BJ (cell line): Measurements from ENCODE around the gene WWOX. TPM values are rescaled to one million over a fixed set of nuclear protein-coding genes. Genes with fewer than 3 reads are reported as not detected.
"Not testable (repeated sequence)": the region's sequence is repeated elsewhere in the genome, so short reads cannot be mapped to it uniquely, and the experiment has no call there.

Experiments used
- CTCF ChIA-PET: fragments of 350-600 bp; formaldehyde crosslinking; extraction: SDS; loops from one replicate; lab custom pipeline; 2021; ENCODE audit warnings: antibody characterized with exemption, inconsistent platforms; lab: Yijun Ruan, JAX
- POLR2A ChIA-PET: fragments of 300-600 bp; sonication (Branson Sonifier 250); formaldehyde crosslinking; extraction: SDS; loops from one replicate; lab custom pipeline; 2021; ENCODE audit warnings: antibody characterized with exemption; lab: Charles Lee
- DNase-seq: peaks from one replicate; pipeline ENCODE4 v3.0.0-alpha.2; 2011; ENCODE audit warnings: low read depth
- H3K27me3 ChIP-seq: 2 replicates; pipeline ENCODE4 v1.6.0; 2011; ENCODE audit warnings: low read length; ENCODE audit not compliant: control insufficient read depth, insufficient read depth
- H3K36me3 ChIP-seq: 2 replicates; pipeline ENCODE4 v1.5.1; 2011; ENCODE audit warnings: low read length; ENCODE audit not compliant: control insufficient read depth, insufficient read depth
- H3K4me3 ChIP-seq: 2 replicates; pipeline ENCODE4 v1.5.1; 2011; ENCODE audit warnings: low read depth, mild to moderate bottlenecking, control low read depth, low read length
- polyA plus RNA-seq: library from polyadenylated mRNA; depleted of rRNA; stranded (reverse); fragments of >200 nt; gene quantifications from 2 replicates; pipeline ENCODE4 v1.2.3, GENCODE V29; 2011
- TF ChIP-seq, protein P1 (sequence below): IDR thresholded peaks from 2 replicates; pipeline ENCODE4 v1.5.1; 2011; ENCODE audit warnings: low read depth, mild to moderate bottlenecking, control low read depth, inconsistent platforms, low read length, moderate library complexity; ENCODE audit not compliant: insufficient read depth

WWOX gene
- polyA plus RNA-seq, 1 experiment: 3.1 TPM

DNA sequence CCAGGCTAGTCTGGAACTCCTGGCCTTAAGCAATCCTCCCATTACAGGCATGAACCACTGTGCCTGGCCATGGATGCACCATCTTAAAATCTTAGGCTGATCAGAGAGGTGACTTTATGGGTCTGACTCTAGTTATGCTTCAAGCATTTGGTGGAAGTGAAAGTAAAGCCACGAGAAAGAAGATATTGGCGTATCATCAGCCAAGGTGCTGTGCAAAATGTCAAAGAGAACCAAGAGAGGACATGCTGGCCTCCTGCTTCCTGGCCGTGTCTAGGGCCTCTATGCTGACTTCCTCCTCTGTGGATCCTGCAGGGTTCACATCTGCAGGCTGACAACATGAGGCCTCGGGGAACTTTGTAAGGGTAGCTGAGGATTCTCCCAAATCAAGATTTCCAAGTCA is 1115.8 kb downstream of the WWOX start:
- TF ChIP-seq, protein P1, sequence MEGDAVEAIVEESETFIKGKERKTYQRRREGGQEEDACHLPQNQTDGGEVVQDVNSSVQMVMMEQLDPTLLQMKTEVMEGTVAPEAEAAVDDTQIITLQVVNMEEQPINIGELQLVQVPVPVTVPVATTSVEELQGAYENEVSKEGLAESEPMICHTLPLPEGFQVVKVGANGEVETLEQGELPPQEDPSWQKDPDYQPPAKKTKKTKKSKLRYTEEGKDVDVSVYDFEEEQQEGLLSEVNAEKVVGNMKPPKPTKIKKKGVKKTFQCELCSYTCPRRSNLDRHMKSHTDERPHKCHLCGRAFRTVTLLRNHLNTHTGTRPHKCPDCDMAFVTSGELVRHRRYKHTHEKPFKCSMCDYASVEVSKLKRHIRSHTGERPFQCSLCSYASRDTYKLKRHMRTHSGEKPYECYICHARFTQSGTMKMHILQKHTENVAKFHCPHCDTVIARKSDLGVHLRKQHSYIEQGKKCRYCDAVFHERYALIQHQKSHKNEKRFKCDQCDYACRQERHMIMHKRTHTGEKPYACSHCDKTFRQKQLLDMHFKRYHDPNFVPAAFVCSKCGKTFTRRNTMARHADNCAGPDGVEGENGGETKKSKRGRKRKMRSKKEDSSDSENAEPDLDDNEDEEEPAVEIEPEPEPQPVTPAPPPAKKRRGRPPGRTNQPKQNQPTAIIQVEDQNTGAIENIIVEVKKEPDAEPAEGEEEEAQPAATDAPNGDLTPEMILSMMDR: no peak
- CTCF ChIA-PET: no interaction called here
- no peak overlapping the region for H3K4me3 ChIP-seq
- DNase-seq: no peak
- H3K36me3 ChIP-seq: no peaks in the 10 kb centered on the region
- POLR2A ChIA-PET: no interaction called here
- H3K27me3 ChIP-seq: no peaks in the 10 kb centered on the region

DNA sequence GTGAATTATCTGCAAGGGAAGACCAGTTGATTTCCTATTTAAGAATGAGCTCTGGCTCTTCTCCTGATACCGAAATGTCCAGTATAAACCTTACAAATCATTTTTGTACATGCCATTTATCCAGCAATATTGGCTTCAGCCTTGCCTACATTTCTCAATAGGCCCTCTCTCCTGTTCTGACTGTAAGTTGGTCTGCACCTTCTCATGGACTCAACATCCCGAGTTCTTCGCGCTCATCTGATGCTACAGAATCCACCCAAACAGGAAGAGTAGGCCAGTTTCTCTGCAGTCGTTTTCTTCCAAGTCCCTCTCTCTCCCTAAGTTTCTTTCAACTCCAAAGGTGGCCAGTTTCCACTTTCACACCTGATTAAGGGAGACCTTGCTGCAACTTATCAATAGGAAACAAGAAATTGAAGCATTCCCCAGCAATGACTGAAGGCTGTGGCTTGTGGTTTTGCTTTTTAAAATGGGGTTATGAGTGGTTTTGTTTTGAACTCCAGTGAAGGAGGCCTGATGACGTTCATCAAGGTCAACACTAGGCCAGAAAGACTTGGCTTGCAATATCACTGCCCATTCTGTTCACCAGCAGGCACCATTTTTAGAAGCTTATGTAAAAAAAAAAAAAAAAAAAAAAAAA is 1118.0 kb downstream of the WWOX start:
- Histone ChIP-seq H3K36me3 (no peaks in the 10 kb centered on the region), H3K27me3 (no peaks in the 10 kb centered on the region), H3K4me3 (no peak overlapping the region)
- TF ChIP-seq, protein P1: no peak
- ChIA-PET CTCF (no interaction called here), POLR2A (no interaction called here)
- DNase-seq: no peak

DNA sequence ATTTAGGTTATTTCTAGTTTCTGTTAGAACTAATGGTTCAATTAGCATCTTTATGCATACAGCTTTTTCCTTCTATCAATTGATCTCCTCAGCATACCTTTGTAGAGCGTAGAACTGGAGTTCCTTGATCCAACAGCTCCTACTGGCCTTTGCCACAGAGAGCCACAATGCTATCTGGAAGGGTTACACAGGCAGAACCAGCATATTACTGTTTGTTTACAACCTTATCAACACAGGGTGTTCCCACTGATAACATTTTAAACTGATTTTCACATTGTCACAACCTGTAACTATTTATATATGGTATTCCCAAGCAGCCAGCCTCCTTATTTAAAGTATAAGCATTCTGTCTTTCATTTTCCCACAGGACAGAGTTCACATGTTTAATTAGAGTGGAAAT is 1118.9 kb downstream of the WWOX start:
- TF ChIP-seq, protein P1: no peak
- H3K36me3 ChIP-seq: no peaks in the 10 kb centered on the region
- CTCF ChIA-PET: no interaction called here
- no peaks in the 10 kb centered on the region for H3K27me3 ChIP-seq
- POLR2A ChIA-PET: no interaction called here
- H3K4me3 ChIP-seq: no peak overlapping the region
- no peak for DNase-seq

DNA sequence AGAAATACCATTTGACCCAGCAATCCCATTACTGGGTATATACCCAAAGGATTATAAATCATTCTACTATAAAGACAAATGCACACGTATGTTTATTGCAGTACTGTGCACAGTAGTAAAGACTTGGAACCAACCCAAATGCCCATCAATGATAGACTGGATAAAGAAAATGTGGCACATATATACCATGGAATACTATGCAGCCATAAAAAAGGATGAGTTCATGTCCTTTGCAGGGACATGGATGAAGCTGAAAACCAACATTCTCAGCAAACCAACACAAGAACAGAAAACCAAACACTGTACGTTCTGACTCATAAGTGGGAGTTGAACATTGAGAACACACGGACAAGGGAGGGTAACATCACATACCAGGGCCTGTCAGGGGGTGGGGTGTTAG is 1126.5 kb downstream of the WWOX start:
- H3K27me3 ChIP-seq, CTCF ChIA-PET, DNase-seq, H3K4me3 ChIP-seq, POLR2A ChIA-PET, H3K36me3 ChIP-seq: not testable (repeated sequence)

DNA sequence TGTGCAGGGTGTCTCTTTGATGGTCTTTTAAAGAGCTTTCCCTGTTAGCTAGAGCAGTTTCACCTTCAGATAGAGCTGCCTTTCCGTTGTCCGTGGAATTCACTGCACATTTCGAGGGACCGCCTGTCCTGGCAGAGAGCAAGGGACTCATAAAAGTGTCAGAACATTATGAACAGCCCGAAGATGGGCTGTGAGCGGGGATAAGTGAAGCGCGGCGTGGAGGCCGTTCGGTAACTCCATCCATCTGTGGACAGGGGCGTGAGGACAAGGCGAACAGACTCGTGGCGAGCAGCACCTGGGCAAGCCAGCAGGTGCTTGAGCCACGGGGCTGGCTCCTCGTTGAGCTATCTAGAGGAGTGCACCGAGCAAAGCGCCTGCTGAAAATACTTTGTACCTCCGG is 1129.9 kb downstream of the WWOX start:
- POLR2A ChIA-PET: no interaction called here
- no peak for DNase-seq
- Histone ChIP-seq H3K4me3 (no peak overlapping the region), H3K36me3 (no peaks in the 10 kb centered on the region), H3K27me3 (no peaks in the 10 kb centered on the region)
- TF ChIP-seq, protein P1: no peak
- CTCF ChIA-PET: interaction anchor here (0.6 kb wide), 1 partner anchor 14 kb away, joined by 3 read pairs; no protein-coding TSS in a partner anchor

DNA sequence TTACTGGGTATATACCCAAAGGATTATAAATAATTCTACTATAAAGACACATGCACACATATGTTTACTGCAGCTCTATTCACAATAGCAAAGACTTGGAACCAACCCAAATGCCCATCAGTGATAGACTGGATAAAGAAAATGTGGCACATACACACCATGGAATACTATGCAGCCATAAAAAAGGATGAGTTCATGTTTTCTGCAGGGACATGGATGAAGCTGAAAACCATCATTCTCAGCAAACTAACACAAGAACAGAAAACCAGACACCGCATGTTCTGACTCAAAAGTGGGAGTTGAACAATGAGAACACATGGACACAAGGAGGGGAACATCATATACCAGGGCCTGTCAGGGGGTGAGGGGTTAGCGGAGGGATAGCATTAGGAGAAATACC is 1146.2 kb downstream of the WWOX start:
- DNase-seq, H3K27me3 ChIP-seq, H3K4me3 ChIP-seq, H3K36me3 ChIP-seq, CTCF ChIA-PET, POLR2A ChIA-PET: not testable (repeated sequence)
